D341Med (cell line): ENCODE data around the gene BCAN.
"Not testable (repeated sequence)": the region's sequence is repeated elsewhere in the genome, so short reads cannot be mapped to it uniquely, and the experiment has no call there.

Experiments
- DNase-seq: peaks from one replicate; pipeline ENCODE4 v3.0.0; 2012; ENCODE audit warnings: low spot score

The BCAN gene

DNA sequence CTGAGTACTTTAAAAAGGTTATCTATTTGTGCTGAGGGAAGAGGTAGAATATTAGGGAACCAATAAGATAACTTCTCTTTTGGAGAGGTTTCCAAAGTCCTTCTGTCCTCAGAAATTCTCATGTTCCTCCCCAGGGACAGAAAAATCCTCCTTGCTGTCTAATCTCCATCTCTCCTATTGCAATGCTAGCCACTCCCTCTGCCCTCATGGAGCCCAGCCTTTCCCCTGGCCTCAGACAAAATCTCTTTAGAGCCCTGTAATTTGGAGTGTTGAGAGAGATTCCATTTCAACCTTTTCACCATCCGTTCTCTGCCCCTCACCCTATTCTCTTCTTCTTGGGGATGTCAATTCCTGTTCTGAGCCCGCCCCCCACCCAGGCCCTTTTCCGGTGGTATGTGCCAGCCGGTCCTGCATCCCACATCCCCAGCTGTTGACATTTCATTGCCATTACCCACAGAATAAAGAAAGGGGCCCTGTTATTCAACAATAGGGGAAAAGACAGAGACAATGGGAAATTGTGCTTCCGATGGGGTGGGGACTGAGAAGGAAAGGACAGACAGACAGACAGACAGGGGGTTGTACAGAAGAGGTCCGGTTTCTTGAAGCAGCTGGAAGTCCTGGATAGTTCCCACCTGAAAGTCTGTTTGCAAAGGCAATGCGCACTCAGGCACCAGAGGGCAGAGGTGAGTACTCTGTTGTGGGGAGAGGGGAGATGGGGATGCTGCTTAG is 22.9 kb upstream of the BCAN start, which contains the start of gene HAPLN2:
HAPLN2 (plus strand) TSS at position 563 of the 729 bp plus-strand sequence. CDS start 4,076 bp downstream, outside the sequence.
- DNase-seq = peak; percentile 71

DNA sequence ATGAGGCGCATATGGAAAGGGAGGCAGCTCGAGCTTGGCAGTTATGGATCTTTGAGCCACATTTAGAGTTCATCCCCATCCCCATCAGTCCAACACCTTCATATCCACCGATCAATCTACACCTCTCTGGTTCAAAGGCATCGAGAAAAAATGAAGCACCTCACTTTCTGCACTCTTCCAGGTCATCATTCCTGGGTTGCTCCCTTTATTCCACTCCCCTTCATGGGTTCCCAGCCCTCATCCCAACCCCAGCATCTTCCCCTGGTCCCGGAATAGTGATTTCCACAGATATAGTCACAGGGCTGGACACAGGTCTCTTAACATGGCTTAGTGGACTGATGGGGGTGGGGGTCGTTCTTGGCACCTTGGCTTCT is 22.3 kb upstream of the BCAN start:
- no peak for DNase-seq

DNA sequence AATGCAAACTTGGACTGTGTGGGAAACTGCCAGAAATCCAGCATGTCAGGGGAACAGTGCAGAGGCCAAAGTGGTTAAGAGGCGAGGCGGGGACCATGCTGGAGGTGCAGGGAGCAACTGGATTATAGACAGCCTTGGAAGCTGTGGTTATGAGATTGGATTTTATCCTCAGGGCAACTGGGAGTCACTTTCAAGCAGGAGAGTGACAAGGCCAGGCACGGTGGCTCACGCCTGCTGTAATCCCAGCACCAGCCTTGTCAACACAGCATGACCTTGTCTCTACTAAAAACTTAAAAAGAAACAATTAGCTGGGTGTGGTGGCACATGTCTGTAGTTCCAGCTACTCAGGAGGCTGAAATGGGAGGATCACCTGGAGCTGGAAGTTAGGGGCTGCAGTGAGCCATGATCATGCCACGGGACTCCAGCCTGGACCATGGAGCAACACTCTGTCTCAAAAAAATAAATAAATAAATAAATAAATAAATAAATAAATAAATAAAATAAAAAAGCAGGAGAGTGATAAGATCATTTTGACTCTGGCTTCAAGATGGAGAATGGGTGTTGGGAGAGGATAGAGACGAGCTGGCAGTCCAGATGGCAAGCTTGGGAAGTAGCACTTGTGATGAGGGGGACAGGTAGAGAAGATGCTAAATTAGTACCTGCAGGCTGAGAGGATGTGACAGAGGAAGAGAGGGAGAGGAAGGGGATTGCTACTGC is 19.2 kb upstream of the BCAN start:
- no peak for DNase-seq

DNA sequence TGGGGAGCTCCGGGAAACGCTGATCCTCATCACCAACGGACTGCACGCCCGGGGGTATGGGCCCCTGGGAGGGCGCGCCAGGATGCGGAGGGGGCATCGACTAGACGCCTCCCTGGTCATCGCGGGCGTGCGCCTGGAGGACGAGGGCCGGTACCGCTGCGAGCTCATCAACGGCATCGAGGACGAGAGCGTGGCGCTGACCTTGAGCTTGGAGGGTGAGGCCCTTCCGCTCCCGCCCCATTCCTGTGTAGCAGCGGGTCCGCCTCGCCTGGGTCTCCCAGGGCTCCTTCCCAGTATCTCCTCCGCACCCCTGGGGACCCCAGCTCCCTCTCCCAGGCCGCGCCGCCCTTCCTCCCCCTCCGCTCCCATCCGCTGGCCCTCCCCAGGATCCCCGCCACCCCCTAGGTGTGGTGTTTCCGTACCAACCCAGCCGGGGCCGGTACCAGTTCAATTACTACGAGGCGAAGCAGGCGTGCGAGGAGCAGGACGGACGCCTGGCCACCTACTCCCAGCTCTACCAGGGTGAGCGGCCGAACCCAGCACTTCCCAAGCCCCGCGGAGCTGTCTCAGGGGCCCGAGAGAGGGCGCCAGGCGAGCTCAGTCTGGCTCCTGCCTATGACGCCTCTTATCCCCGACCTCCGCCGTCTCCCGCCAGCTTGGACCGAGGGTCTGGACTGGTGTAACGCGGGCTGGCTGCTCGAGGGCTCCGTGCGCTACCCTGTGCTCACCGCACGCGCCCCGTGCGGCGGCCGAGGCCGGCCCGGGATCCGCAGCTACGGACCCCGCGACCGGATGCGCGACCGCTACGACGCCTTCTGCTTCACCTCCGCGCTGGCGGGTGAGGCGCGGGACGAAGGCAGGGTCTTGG is 17.7 kb upstream of the BCAN start:
- DNase-seq = peak; percentile 84

DNA sequence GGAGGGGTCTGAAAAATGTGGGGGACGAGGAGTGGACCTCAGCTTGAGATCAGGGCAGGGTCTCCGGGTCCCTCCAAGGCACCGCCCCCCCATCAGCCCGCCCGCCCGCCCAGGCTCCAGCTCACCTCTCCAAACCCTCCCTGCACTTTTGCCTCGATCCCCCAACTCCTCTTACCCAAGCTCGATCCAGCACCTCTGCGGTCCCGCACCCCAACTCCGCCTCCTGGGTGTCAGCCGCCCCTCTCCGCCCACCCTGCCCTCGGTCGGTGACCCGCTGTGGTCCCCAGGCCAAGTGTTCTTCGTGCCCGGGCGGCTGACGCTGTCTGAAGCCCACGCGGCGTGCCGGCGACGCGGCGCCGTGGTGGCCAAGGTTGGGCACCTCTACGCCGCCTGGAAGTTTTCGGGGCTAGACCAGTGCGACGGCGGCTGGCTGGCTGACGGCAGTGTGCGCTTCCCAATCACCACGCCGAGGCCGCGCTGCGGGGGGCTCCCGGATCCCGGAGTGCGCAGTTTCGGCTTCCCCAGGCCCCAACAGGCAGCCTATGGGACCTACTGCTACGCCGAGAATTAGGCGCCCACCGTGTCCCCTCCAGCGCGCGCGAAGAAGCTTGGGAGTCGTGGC is 17.0 kb upstream of the BCAN start:
- DNase-seq = no peak

DNA sequence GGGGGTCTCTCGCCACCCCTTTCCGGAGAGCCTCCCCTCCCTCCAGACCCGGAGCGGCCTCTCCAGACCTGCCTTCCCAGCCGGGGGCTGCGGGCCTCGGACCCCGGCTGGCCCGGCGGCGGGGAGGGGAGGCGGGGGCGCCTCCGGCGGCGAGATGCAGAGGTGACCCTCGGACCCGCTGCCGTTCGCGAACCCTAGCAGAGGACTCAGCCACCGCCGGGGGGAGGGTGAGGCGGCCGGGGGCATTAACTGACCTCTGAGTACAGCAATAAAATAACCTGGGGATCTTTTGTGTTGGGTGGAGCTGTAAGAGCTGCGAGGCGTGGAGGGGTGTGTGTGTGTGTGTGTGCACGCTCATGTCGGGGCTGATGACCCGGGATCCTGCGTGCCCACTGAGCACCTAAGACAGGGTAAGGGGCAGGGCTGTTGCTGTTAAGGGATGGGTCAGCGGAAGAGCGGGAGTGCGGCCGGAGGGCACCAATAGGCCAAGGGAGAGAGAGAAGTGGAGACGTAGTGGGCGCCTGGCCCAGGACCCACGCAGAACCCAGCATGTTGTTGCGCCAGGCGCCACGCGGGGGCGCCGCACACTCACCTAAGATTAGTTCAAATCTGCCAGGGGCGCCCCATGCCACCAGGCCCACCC is 16.4 kb upstream of the BCAN start:
- peak; percentile 89 for DNase-seq

DNA sequence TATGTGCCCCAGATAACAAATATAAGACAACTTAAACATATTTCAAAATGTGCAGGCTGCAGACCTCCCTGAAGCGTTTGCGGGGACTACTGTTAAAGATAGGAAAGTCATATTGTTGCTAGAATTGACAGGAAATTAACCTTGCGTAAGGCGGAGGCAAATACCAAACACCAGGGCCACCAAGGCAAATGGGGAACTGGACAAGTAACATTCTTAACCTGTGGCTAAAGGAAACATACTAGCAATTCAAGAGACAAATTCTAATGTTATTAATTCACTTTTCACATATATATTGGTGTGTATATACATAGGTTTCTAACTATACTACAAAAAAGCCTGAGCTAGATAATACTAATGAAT is 15.9 kb upstream of the BCAN start:
- no peak for DNase-seq

DNA sequence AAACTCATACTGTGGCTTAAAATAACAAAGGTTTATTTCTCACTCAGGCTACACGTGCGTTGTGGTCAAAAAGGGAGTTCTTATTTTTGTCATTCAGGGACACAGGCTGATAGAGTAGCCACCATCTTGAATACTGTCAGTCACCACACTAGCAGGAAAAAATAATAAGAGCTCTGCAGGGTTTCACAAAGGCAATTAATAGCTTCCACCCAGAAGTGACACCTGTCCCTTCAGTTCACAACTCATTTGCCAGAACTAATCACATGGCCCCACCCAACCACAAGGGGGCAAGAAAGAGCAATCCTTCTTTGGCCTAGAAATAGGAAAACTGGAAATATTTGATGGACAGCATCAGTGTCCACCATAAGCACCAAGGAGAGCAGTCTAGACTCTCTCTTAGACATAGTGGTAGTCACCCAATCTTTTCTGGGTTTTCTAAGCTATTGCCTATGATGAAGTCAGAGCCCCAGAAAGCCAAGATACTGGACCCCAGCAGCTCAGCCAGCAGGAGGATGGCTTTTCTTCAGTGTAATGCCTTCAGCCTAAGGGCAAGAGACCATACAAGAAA is 14.5 kb upstream of the BCAN start:
- no peak for DNase-seq

DNA sequence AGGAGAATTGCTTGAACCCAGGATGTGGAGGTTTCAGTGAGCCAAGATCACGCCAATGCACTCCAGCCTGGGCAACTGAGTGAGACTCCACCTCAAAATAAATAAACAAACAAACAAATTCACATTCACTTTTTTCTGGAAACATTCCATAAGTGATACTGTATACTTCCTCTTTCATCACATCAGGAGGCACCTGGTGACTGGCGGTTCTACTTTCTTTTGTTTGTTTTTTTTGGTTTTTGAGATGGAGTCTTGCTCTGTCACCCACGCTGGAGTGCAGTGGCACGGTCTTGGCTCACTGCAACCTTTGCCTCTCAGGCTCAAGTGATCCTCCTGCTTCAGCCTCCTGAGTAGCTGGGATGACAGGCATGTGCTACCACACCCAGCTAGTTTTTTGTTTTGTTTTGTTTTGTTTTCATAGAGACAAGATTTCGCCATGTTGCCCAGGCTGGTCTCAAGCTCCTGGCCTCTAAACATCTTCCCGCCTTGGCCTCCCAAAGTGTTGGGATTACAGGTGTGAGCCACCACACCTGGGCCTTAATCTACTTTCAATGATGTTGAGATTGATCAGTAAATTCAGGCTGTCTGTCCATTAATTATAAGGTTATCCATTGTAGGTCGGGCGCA is 12.0 kb upstream of the BCAN start:
- no peak for DNase-seq

DNA sequence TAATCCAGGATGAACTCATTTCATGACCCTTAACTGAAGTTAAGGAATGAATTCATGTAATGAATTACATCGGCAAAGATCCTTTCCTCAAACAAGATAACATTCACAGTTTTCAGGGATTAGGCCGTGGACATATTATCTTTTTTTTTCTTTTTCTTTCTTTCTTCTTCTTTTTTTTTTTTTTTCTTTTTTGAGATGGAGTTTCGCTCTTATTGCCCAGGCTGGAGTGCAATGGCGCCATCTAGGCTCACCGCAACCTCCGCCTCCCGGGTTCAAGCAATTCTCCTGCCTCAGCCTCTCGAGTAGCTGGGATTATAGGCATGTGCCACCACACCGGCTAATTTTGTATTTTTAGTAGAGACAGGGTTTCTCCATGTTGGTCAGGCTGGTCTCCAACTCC is 10.8 kb upstream of the BCAN start:
- not testable (repeated sequence) for DNase-seq

DNA sequence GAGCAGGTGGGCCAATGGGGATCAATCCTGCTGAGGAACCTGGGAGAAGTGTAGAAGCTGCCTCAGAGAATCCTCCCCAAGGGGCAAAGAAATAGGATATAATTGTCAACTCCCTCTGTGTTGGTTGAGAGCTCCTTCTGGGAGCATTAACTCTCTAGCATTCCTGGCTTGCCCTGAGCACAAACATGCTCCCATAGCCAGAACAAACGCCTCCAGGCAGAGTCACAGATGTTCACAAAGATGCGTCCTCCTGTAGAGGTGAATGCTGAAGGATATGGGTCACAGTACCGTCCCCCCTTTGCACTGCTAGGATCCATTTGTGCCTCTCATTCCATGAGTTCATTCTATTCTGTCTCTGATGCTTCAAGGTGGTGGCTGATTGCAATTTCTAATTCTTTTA is 9.6 kb upstream of the BCAN start:
- DNase-seq = no peak

DNA sequence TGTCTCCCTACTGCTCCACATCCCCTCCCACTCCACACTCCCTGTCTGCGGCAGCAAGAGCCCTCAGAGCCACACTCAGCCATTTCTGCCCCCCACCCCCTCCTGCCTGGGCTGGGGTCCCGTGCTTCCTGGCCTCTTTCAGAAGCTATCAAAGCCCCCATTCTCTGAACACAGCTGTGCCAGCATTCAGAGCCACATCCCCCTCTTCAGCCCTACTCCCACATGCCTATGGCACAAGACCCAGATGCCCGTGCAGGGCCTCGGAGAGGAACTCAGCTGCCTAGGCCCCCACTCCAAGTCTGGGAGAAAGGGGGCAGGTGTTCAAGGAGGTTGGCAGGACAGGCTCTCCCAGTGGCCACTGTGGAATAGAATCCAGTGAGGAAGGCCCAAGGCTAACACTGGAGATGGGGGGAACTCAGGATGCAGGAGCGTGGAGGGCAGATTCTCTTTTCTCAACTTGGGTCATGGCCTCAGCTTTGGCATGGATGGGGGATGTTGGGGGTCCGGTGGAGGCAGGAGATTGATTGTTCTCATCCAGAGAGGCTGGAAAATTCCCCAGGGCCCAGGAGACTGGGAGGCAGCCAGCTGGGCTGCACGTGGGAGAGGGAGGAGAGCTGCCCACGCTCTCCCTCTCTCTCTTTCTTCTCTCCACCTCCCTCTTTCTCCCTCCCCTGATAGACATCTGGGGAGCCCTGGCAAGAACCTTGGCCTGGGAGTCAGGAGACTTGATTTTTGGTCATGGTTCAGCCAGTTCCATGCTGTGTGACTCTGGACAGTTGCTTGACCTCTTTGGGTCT is 3.5 kb upstream of the BCAN start:
- peak; percentile 43 for DNase-seq

DNA sequence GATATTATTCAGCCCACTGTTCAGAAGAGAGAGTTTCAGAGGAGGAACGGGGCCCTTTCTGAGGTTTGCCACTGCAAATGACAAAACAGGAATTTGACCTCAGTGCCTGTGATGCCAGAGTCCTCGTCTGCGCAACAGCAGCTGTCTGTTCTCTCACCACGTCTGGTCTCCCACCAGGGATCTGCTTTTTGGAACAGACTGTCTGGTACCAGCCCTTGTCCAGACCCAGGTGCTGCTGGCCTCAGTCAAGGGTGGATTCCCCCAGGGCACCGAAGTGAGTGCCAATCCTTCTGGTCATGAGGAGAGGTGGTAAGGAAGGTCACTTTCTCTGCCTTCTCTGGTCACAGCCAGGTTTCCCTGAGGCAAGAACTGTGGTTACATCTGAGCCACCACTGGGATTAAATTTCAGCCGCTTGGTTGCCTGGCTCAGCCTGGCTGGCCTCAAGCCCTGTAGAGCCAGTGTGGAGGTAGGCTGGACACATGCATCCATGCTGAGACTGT is 2.3 kb upstream of the BCAN start:
- no peak for DNase-seq

DNA sequence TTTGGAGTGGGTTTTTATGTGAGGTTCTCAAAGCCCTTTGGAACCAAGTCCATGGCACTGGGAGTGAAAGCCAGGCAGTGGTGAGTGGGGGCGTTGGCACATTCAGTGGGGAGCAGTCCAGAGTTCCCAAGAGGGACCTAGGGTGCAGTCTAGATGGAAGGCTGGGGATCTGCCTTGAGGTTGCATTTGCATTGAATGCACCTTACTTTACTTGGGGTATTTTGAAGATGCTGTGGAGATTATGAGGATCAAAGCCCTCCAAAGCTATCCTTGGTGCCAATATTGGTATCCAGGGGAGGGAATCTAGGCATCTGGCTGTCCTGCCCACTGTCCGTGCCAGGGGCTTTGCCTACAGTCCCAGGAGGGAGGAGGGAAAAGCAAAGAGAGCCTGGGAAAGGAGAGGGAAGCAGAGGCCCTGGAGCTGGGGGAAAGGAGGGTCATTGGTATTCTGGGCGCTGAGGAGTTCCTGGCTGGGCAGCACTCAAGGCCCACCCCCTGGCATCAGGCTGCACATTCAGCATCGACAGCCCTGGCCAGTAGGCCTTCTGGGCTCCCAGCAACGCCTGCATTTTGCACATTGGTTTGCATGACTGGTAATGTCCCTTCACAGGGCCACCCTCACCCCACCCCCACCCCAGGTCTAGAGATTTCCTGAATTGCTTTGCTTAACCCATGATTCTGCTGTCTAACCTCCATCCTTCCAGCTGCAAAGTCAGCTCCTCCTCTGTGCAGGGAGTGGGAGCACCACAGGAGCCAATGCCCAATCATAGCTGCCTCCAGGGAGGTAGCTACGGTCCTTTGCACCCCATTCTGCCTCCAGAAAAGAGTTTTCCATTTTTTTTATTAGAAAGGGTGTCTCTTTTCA is 843 bp upstream of the BCAN start:
- no peak for DNase-seq

DNA sequence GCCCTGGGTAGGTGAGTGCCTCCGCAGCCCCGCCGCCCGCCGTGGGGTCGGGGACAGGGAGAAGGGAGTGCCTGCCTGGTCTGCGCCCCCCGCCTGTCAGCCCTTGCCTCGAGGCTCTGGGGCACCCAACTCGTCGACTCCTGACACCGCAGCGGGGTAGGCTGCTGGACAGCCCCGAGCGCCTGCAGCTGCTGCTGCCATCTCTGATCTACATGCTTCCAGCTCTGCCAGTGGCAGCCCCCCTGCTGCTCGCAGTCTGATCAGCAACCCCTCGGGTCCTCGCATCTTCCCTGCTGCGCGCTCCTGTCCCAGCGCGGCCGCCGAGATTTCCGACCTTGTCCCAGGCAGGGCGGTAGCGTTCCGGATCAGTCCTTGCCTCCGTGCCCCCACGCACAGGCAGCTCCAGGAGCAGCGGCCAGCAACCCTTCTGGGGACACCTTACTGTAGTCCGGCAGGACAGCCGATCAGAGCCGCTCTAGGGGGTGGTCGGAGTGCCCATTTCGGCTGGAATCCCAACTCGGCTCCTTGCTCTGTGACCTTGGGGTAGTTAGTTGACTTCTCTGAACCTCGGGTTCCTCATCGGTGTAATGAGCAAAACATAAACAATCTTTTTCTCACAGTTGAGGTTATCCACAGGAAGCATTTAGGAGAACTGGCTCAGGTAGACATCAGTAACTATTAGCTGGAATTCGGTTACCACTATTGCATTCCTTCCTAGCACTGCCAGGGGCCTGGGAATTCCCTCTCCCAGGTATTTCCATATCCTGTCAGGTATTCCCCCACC is 540 bp downstream of the BCAN start:
- peak; percentile 65 for DNase-seq

DNA sequence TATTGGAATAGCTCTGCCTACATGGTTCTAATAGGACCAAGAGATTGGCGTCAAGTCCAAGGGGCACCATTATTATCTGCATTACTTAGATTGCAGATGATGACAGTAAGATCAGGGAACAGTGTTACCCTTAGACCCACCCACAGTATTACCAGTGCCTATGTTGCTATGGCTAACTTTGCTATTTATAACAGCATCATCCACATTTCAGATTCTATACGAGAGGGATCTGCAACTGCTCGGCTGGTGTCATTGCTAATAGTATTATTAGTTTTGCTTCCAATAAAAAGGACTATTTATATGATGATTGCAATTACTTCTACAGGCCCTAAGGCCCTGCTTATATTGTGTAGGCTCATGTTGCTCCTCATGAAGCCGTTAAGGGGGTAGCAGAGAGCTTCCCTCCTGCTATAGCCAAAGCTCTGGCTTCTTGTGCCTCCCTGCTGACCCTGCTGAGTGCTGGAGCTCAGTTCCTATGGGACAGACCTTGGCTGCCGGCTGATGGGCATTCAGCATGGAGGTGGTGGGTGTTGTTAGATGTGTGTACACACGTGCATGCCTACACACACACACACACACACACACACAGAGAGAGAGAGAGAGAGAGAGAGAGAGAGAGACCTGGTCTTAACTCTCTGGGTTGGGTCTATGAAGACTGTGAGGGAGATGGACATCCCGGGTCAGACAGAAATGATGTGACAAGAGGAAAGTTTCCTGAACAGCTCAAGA is 1.3 kb downstream of the BCAN start:
- no peak for DNase-seq

DNA sequence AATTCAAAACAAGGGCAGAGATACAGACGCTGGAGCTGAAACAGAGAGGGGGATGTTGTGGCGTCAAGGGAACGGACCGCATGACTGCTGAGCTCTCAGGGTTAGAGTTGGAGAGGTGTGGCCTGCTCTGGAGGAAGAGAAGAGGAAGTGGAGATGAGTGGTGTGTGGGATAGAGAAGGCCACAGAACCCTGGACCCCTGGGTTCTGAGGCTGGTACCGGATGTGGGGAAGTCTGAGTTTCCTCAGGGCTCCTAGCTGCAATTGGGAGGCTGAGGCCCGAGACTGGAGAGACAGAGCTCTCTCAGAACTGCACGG is 1.8 kb downstream of the BCAN start:
- DNase-seq = no peak

DNA sequence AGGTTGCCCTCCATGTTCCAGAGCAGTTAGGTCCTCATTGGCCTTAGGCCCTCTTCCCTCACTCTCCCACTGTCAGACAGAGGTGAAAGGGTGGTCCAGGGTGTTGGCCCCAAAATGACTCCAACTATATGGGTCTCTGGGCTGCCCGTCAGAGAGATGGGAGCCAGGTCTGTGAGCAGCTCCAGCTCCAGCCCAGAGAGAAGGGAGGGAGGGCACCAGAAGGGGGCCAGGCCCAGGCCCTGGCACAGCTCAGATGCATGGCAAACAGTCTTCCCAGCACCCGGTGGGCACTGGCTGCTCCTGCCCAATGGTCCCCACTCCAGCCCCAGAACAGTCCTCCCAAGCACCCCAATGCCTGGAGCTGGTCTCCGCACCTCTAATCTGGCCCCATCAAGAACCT is 2.2 kb downstream of the BCAN start:
- no peak for DNase-seq
